Testis (tissue), 5 donors: ENCODE data around the gene NCF2. TPM values are rescaled to one million over a fixed set of nuclear protein-coding genes. Genes with fewer than 3 reads are reported as not detected.
A peak's percentile ranks its signal among the peaks of the same experiment; 100 is the strongest.

Experiments
- DNase-seq: peaks from one replicate; pipeline ENCODE4 v3.0.0-alpha.2; 2019
- H3K27ac ChIP-seq, 2 donors: fragments of 200-600 bp; sonication (generic); one replicate each; pipeline ENCODE4 v1.5.1; 2019
- H3K27me3 ChIP-seq: fragments of 200-600 bp; sonication (generic); one replicate; pipeline ENCODE4 v1.5.1; 2019
- H3K36me3 ChIP-seq: fragments of 200-600 bp; sonication (generic); one replicate; pipeline ENCODE4 v1.5.1; 2017; ENCODE audit warnings: low read depth; ENCODE audit errors: missing control alignments
- H3K4me1 ChIP-seq: fragments of 200-600 bp; sonication (generic); one replicate; pipeline ENCODE4 v1.5.1; 2019
- H3K4me3 ChIP-seq, 2 donors: fragments of 200-600 bp; sonication (generic); one replicate each; pipeline ENCODE4 v1.5.1; 2017 to 2019
- H3K9me3 ChIP-seq: fragments of 200-600 bp; sonication (generic); one replicate; pipeline ENCODE4 v1.5.1; 2017
- POLR2A ChIP-seq: fragments of 450-650 bp; IDR thresholded peaks from one replicate; pipeline ENCODE4 v1.6.1; 2017; ENCODE audit warnings: antibody characterized with exemption, mild to moderate bottlenecking, moderate library complexity
- WGBS, 2 donors: methylation state at CpG; one replicate each; pipeline ENCODE4 v1.1.5; 2018; 5-methylcytosine and 5-hydroxymethylcytosine counted together
- intact Hi-C: fragments of 100-400 bp; cut with DNase I; formaldehyde crosslinking; loops from one replicate; pipeline ENCODE4 v1.15.1; 2023; ENCODE audit warnings: low total_unique reads
- long read RNA-seq, 2 donors: transcript quantifications; one replicate each; lab custom pipeline, GENCODE V29; 2026
- polyA plus RNA-seq: library from polyadenylated mRNA; stranded (reverse); fragments of 350-450 nt; fragmentation: Illumina TruSeq; extraction: RNeasy Lipid Tissue Mini Kit (QIAGEN cat#74804); gene quantifications from one replicate; pipeline ENCODE4 v1.2.3, GENCODE V29; 2014; ENCODE audit warnings: low read depth, low replicate concordance; ENCODE audit not compliant: insufficient read depth
- total RNA-seq, 2 donors: library from RNA; depleted of rRNA; stranded (reverse); fragments of >200 nt; gene quantifications; one replicate each; pipeline ENCODE4 v1.2.3, GENCODE V29; 2016
- TF ChIP-seq, protein P1 (sequence below), 3 experiments: fragments of 450-650 bp in 2 of 3; fragments of 200-600 bp in 1 of 3; sonication (generic) in 1 of 3; IDR thresholded peaks; one replicate each; pipeline ENCODE4 v1.5.1; 2016 to 2019; ENCODE audit warnings: antibody characterized with exemption in 3 of 3, mild to moderate bottlenecking in 2 of 3, moderate library complexity in 1 of 3

Gene NCF2, protein sequence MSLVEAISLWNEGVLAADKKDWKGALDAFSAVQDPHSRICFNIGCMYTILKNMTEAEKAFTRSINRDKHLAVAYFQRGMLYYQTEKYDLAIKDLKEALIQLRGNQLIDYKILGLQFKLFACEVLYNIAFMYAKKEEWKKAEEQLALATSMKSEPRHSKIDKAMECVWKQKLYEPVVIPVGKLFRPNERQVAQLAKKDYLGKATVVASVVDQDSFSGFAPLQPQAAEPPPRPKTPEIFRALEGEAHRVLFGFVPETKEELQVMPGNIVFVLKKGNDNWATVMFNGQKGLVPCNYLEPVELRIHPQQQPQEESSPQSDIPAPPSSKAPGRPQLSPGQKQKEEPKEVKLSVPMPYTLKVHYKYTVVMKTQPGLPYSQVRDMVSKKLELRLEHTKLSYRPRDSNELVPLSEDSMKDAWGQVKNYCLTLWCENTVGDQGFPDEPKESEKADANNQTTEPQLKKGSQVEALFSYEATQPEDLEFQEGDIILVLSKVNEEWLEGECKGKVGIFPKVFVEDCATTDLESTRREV
- total RNA-seq (1 to 10 TPM; 1.3 to 3.7 TPM), polyA plus RNA-seq (7.8 TPM)
- long read RNA-seq, donor 1, partial matches to known transcripts = 0 of 1 reads
- long read RNA-seq, donor 1, other reads (novel, unspliced or antisense) = 0 of 1 reads
- long read RNA-seq, donor 2 = 0 reads

DNA sequence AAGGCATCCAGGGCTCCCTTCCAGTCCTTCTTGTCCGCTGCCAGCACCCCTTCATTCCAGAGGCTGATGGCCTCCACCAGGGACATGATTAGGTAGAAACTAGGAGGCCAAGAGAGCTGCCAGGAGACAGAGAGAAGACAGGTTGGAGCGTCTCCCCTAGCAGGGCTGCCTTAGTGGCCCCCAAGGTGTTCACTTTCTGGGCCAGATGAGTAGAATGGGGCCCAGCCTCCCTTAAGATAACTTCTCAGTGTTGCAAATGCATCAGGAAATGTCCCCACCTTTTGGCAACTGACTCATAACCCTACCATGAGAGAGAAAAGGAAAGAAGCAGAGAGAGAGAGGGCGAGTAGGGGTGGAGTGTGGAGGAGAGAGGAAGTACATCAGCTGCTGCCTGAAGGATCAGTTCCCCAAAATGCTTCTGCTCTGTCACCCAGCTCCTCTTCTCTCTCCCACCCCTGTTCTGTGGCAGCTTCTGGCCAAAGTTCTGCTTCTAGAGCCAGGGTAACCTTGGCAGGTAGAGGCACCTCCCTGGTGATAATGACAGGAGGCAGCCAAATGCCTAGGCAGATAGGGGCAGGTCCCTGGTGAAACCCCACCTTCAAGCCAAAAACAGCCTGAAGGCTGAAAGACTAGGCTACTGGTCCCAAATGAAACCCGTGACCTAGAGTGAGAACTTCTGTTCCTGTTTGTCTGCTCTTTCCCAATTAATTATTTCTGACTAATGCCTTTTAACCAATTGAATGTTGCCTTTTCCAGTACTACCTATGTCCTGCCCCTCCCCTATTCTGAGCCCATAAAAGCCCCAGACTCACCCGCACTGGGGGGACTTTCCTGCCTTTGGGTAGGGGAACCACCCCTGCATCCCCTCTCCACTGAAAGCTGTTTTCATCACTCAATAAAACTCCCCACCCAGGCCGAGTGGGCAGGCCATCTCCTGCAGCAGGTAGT, at the start of gene NCF2:
Gene NCF2, minus strand, starts transcription at position 216 of the 948 bp plus-strand sequence. Its CDS starts 130 bp downstream, at position 86.
- Histone ChIP-seq H3K4me1 (no peaks in the 10 kb centered on the region), H3K36me3 (no peaks in the 10 kb centered on the region), H3K4me3 (no peak within 1 kb of the TSS), H3K9me3 (no peaks in the 10 kb centered on the region), H3K27ac (no peak within 1 kb of the TSS), H3K27me3 (no peaks in the 10 kb centered on the region)
- TF ChIP-seq, protein P1, sequence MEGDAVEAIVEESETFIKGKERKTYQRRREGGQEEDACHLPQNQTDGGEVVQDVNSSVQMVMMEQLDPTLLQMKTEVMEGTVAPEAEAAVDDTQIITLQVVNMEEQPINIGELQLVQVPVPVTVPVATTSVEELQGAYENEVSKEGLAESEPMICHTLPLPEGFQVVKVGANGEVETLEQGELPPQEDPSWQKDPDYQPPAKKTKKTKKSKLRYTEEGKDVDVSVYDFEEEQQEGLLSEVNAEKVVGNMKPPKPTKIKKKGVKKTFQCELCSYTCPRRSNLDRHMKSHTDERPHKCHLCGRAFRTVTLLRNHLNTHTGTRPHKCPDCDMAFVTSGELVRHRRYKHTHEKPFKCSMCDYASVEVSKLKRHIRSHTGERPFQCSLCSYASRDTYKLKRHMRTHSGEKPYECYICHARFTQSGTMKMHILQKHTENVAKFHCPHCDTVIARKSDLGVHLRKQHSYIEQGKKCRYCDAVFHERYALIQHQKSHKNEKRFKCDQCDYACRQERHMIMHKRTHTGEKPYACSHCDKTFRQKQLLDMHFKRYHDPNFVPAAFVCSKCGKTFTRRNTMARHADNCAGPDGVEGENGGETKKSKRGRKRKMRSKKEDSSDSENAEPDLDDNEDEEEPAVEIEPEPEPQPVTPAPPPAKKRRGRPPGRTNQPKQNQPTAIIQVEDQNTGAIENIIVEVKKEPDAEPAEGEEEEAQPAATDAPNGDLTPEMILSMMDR (IDR thresholded peaks at IDR 0.05) = no peak
- no peak for TF ChIP-seq POLR2A
- intact Hi-C loops = no loop called here
- 89% methylated on average over 6 of the region's 6 CpGs for WGBS, 2 donors
- DNase-seq = peak; percentile 26

DNA sequence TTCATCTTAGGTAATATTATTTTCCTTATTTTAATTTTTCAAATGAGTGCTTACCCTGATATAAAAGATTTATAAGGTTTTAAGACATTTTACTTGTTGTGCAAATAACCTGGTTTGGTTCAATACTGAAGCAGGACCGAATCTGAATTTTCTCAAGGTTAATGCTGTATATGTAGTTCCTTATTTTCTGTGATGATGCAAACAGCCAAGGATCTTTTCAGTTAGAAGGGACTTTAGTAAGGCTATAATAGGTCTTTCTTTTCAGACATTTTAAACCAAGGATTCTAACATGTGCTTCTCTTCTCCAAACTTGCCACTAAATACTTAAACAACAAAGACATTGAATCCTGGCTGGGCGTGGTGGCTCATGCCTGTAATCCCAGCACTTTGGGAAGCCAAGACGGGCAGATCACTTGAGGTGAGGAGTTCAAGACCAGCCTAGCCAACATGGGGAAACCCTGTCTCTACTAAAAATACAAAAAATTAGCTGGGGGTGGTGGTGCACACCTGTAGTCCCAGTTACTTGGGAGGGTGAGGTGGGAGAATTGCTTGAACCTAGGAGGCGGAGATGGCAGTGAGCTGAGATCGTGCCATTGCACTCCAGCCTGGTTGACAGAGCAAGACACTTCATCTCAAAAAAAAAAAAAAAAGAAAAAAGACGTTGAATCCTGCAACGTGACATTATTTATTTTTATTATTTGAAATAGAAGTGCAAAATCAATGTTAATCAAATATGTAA, 48.6 kb upstream of the NCF2 start:
- intact Hi-C loops = no loop called here
- H3K27me3 ChIP-seq = no peaks in the 10 kb centered on the region
- no peak for DNase-seq
- H3K4me1 ChIP-seq = peaks cover 12% of the 10 kb centered on the region
- H3K4me3 ChIP-seq = no peak overlapping the region
- TF ChIP-seq POLR2A = no peak
- TF ChIP-seq, protein P1 (IDR thresholded peaks at IDR 0.05) = no peak
- no peaks in the 10 kb centered on the region for H3K9me3 ChIP-seq
- no peaks in the 10 kb centered on the region for H3K36me3 ChIP-seq
- H3K27ac ChIP-seq = no peak overlapping the region
- 85 to 87% methylated on average over 7 of the region's 7 CpGs for WGBS, 2 donors

DNA sequence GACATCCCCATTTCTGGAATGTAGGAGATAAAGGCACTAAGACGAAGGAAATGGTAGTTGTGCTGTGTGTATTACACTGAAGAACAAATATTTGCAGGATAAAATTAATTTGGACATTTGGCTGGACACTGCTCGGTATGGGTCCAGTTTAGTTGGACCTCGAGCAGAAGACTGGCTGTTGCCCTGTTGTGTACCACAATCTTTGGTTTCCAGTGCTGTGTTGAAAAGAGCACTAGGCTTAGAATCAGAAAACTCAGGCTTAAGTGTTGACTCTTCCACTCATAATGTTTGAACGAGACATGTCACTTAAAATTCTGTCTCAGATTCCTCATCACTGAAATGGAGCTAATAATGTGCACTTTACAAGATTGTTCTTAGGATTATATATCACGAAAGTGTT, 46.5 kb upstream of the NCF2 start:
- H3K9me3 ChIP-seq = no peaks in the 10 kb centered on the region
- H3K4me3 ChIP-seq = peak overlapping the region in 1 of 2 donors; percentile 99
- H3K4me1 ChIP-seq = peaks cover 23% of the 10 kb centered on the region
- no peak for DNase-seq
- intact Hi-C loops = no loop called here
- no peaks in the 10 kb centered on the region for H3K36me3 ChIP-seq
- no peak overlapping the region for H3K27ac ChIP-seq
- no peak for TF ChIP-seq POLR2A
- TF ChIP-seq, protein P1 (IDR thresholded peaks at IDR 0.05) = no peak
- whole genome bisulfite sequencing, 2 donors = 35 to 38% methylated on average over 5 of the region's 5 CpGs
- H3K27me3 ChIP-seq = no peaks in the 10 kb centered on the region

DNA sequence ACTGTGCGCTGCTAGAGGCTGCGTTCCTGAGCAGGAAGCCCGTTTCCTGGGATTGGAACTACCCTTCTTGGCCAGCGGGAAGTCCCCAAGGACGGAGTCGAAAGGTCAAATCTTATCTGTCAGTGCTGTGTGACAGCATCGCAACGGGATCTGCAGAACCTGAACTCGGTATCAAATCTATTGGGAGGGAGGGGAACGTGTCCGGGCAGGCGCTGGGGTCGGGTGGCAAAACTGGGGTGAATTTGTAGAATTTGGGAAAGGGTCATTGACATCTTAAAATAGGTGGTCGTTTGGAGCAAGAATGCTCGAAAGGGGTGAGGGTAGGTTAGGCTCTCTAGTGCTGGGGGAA, 46.0 kb upstream of the NCF2 start:
- no peak for DNase-seq
- Histone ChIP-seq H3K27me3 (no peaks in the 10 kb centered on the region), H3K4me3 (peak overlapping the region; percentile 74 to 99), H3K9me3 (no peaks in the 10 kb centered on the region), H3K4me1 (peaks cover 28% of the 10 kb centered on the region), H3K36me3 (no peaks in the 10 kb centered on the region), H3K27ac (peak overlapping the region; percentile 57 to 97)
- TF ChIP-seq, protein P1 (IDR thresholded peaks at IDR 0.05) = no peak
- TF ChIP-seq POLR2A = no peak
- intact Hi-C loops = no loop called here
- WGBS, 2 donors = 2 to 3% methylated on average over 15 of the region's 15 CpGs
